Mesothelial cell of epicardium (in vitro differentiated cells): ENCODE results near the gene RAI1. TPM values are rescaled to one million over a fixed set of nuclear protein-coding genes. Genes with fewer than 3 reads are reported as not detected.

ENCODE experiments used
- DNase-seq, 2 experiments: peaks; one replicate each; pipeline ENCODE4 v3.0.0; 2021; ENCODE audit warnings: low spot score in 2 of 2; ENCODE audit not compliant: unreplicated experiment in 2 of 2
- H3K27ac Mint-ChIP-seq: 2 replicates; pipeline ENCODE4 v1.8.0; 2021; ENCODE audit warnings: mixed read lengths
- H3K27me3 Mint-ChIP-seq: 2 replicates; pipeline ENCODE4 v1.8.0; 2021; ENCODE audit warnings: low read depth, mixed read lengths
- H3K36me3 Mint-ChIP-seq: 2 replicates; pipeline ENCODE4 v1.8.0; 2021; ENCODE audit warnings: mixed read lengths
- H3K4me1 Mint-ChIP-seq: 2 replicates; pipeline ENCODE4 v1.8.0; 2021; ENCODE audit warnings: mixed read lengths
- H3K4me3 Mint-ChIP-seq: 2 replicates; pipeline ENCODE4 v1.8.0; 2021; ENCODE audit warnings: mild to moderate bottlenecking, moderate library complexity, mixed read lengths
- H3K9me3 Mint-ChIP-seq: 2 replicates; pipeline ENCODE4 v1.8.0; 2021; ENCODE audit warnings: mixed read lengths
- CTCF ChIP-seq: fragments of 200-600 bp; sonication (generic); IDR thresholded peaks from one replicate; pipeline ENCODE4 v1.5.0; 2021; ENCODE audit warnings: antibody characterized with exemption; ENCODE audit not compliant: unreplicated experiment
- total RNA-seq: library from RNA; stranded (reverse); gene quantifications from 3 replicates; pipeline ENCODE4 v1.2.1, GENCODE V29; 2021

RAI1 gene
- total RNA-seq, 1 donor from 2014 or later, result 137 TPM

GRCh38 chr17:17819561-17819995 is 138.3 kb downstream of the RAI1 start:
- no peaks in the 10 kb centered on the region for H3K9me3 Mint-ChIP-seq
- H3K27ac Mint-ChIP-seq, result no peak overlapping the region
- H3K36me3 Mint-ChIP-seq, result peaks cover 12% of the 10 kb centered on the region
- H3K4me1 Mint-ChIP-seq, result peaks cover 40% of the 10 kb centered on the region
- H3K4me3 Mint-ChIP-seq, result no peak overlapping the region
- no peak for DNase-seq
- TF ChIP-seq CTCF, result no peak
- no peaks in the 10 kb centered on the region for H3K27me3 Mint-ChIP-seq

- Mint-ChIP-seq H3K9me3 (no peaks in the 10 kb centered on the region), H3K27ac (no peak overlapping the region), H3K36me3 (peaks cover 11% of the 10 kb centered on the region), H3K4me1 (peaks cover 45% of the 10 kb centered on the region), H3K27me3 (no peaks in the 10 kb centered on the region), H3K4me3 (no peak overlapping the region)
- no peak for DNase-seq
- no peak for TF ChIP-seq CTCF
Observed at GRCh38 chr17:17820046-17820445, 138.8 kb downstream of the RAI1 start.

GRCh38 chr17:17820463-17821158 is 139.4 kb downstream of the RAI1 start:
- Mint-ChIP-seq H3K27ac (no peak overlapping the region), H3K9me3 (no peaks in the 10 kb centered on the region), H3K4me1 (peaks cover 48% of the 10 kb centered on the region), H3K36me3 (peaks cover 11% of the 10 kb centered on the region), H3K4me3 (no peak overlapping the region), H3K27me3 (no peaks in the 10 kb centered on the region)
- DNase-seq, result no peak
- TF ChIP-seq CTCF, result no peak

- Mint-ChIP-seq H3K4me3 (peak overlapping the region; percentile 56), H3K36me3 (peaks cover 15% of the 10 kb centered on the region), H3K9me3 (no peaks in the 10 kb centered on the region), H3K4me1 (peaks cover 58% of the 10 kb centered on the region), H3K27me3 (no peaks in the 10 kb centered on the region), H3K27ac (peak overlapping the region; percentile 50)
- TF ChIP-seq CTCF, result no peak
- DNase-seq, result no peak
Observed at GRCh38 chr17:17822189-17822588, 140.9 kb downstream of the RAI1 start.

GRCh38 chr17:17822616-17823015 is 141.4 kb downstream of the RAI1 start:
- H3K4me1 Mint-ChIP-seq, result peaks cover 58% of the 10 kb centered on the region
- H3K9me3 Mint-ChIP-seq, result no peaks in the 10 kb centered on the region
- peaks cover 15% of the 10 kb centered on the region for H3K36me3 Mint-ChIP-seq
- H3K27ac Mint-ChIP-seq, result peak overlapping the region; percentile 50
- TF ChIP-seq CTCF, result no peak
- peak overlapping the region; percentile 56 for H3K4me3 Mint-ChIP-seq
- H3K27me3 Mint-ChIP-seq, result no peaks in the 10 kb centered on the region
- DNase-seq, result no peak
